HEK293 (cell line): ENCODE measurements around the gene ITGAX.

Experiments
- CTCF ChIA-PET: fragments of 350-600 bp; formaldehyde crosslinking; extraction: SDS; loops from one replicate; lab custom pipeline; 2021; ENCODE audit warnings: antibody characterized with exemption; lab: Yijun Ruan, JAX
- POLR2A ChIA-PET: fragments of 300-600 bp; formaldehyde crosslinking; extraction: SDS; loops from one replicate; lab custom pipeline; 2020; ENCODE audit warnings: antibody characterized with exemption, inconsistent platforms; lab: Yijun Ruan, JAX
- H3K27ac ChIP-seq: fragments of 200-500 bp; sonication (Bioruptor generic); 2 replicates; pipeline ENCODE4 v1.5.1; 2014; ENCODE audit warnings: low read depth, low read length, control low read depth, inconsistent platforms; ENCODE audit errors: extremely low read depth
- H3K36me3 ChIP-seq, 2 experiments: fragments of 200-500 bp in 1 of 2; sonication (Bioruptor generic) in 1 of 2; 1 replicate in 1 of 2; 2 replicates in 1 of 2; pipeline ENCODE4 v1.5.1; 2014 to 2017; ENCODE audit warnings: inconsistent platforms in 2 of 2, low read length in 2 of 2; ENCODE audit not compliant: control insufficient read depth in 2 of 2, insufficient read depth in 1 of 2
- H3K4me1 ChIP-seq: fragments of 200-500 bp; sonication (Bioruptor generic); 2 replicates; pipeline ENCODE4 v1.5.1; 2014; ENCODE audit warnings: mild to moderate bottlenecking, low read length, inconsistent platforms; ENCODE audit not compliant: control insufficient read depth, insufficient read depth
- H3K4me3 ChIP-seq: 2 replicates; pipeline ENCODE4 v1.5.1; 2011; ENCODE audit warnings: low read depth, mild to moderate bottlenecking, control low read depth, low read length, moderate library complexity
- H3K9me3 ChIP-seq: fragments of 200-500 bp; sonication (Bioruptor generic); 2 replicates; pipeline ENCODE4 v1.5.1; 2014; ENCODE audit warnings: low read depth, low read length, inconsistent platforms; ENCODE audit not compliant: control insufficient read depth, insufficient read depth
- EGR2 ChIP-seq: fragments of 450-650 bp; formaldehyde crosslinking; IDR thresholded peaks from 2 replicates; pipeline ENCODE4 v1.5.1; 2016; ENCODE audit warnings: low read depth, missing biosample characterization, missing genetic modification characterization
- GLIS2 ChIP-seq: fragments of 450-650 bp; formaldehyde crosslinking; IDR thresholded peaks from 2 replicates; pipeline ENCODE4 v1.5.1; 2016; ENCODE audit warnings: missing biosample characterization, missing genetic modification characterization
- KLF16 ChIP-seq: fragments of 450-650 bp; formaldehyde crosslinking; IDR thresholded peaks from 2 replicates; pipeline ENCODE4 v1.5.1; 2017; ENCODE audit warnings: missing biosample characterization, missing genetic modification characterization
- ZBTB10 ChIP-seq: fragments of 450-650 bp; formaldehyde crosslinking; IDR thresholded peaks from 2 replicates; pipeline ENCODE4 v1.5.1; 2016; ENCODE audit warnings: missing biosample characterization, missing genetic modification characterization
- ZBTB20 ChIP-seq: fragments of 450-650 bp; formaldehyde crosslinking; IDR thresholded peaks from 2 replicates; pipeline ENCODE4 v1.5.1; 2016; ENCODE audit warnings: missing biosample characterization, missing genetic modification characterization
- ZBTB21 ChIP-seq: fragments of 450-650 bp; formaldehyde crosslinking; IDR thresholded peaks from 2 replicates; pipeline ENCODE4 v1.5.1; 2017; ENCODE audit warnings: missing biosample characterization, missing genetic modification characterization
- ZFHX2 ChIP-seq: fragments of 450-650 bp; formaldehyde crosslinking; conservative IDR thresholded peaks from 2 replicates; pipeline ENCODE4 v1.5.1; 2016; ENCODE audit warnings: missing biosample characterization, missing genetic modification characterization
- ZNF140 ChIP-seq: fragments of 450-650 bp; formaldehyde crosslinking; IDR thresholded peaks from 2 replicates; pipeline ENCODE4 v1.5.1; 2016; ENCODE audit warnings: missing biosample characterization, missing genetic modification characterization
- ZNF157 ChIP-seq: fragments of 450-650 bp; formaldehyde crosslinking; IDR thresholded peaks from 2 replicates; pipeline ENCODE4 v1.5.1; 2016; ENCODE audit warnings: missing biosample characterization, missing genetic modification characterization
- ZNF202 ChIP-seq: fragments of 450-650 bp; formaldehyde crosslinking; IDR thresholded peaks from 2 replicates; pipeline ENCODE4 v1.5.1; 2016; ENCODE audit warnings: missing biosample characterization, missing genetic modification characterization, borderline replicate concordance
- ZNF248 ChIP-seq: fragments of 450-650 bp; formaldehyde crosslinking; IDR thresholded peaks from 2 replicates; pipeline ENCODE4 v1.5.1; 2017; ENCODE audit warnings: missing biosample characterization, missing genetic modification characterization
- ZNF324 ChIP-seq: fragments of 450-650 bp; formaldehyde crosslinking; IDR thresholded peaks from 2 replicates; pipeline ENCODE4 v1.5.1; 2016; ENCODE audit warnings: missing biosample characterization, missing genetic modification characterization
- ZNF514 ChIP-seq: fragments of 450-650 bp; formaldehyde crosslinking; IDR thresholded peaks from 2 replicates; pipeline ENCODE4 v1.5.1; 2016; ENCODE audit warnings: missing biosample characterization, missing genetic modification characterization
- ZNF518A ChIP-seq: fragments of 450-650 bp; formaldehyde crosslinking; conservative IDR thresholded peaks from 2 replicates; pipeline ENCODE4 v1.5.1; 2016; ENCODE audit warnings: low read depth, missing biosample characterization, missing genetic modification characterization
- ZSCAN23 ChIP-seq: fragments of 450-650 bp; formaldehyde crosslinking; IDR thresholded peaks from 2 replicates; pipeline ENCODE4 v1.5.1; 2016; ENCODE audit warnings: missing biosample characterization, missing genetic modification characterization
- TF ChIP-seq, protein P1 (sequence below): fragments of 450-650 bp; formaldehyde crosslinking; IDR thresholded peaks from 2 replicates; pipeline ENCODE4 v1.5.1; 2016; ENCODE audit warnings: missing biosample characterization, missing genetic modification characterization

Gene ITGAX

GRCh38 chr16:31403590-31404352 is 48.8 kb downstream of the ITGAX start:
- POLR2A ChIA-PET: no interaction called here
- H3K9me3 ChIP-seq: no peaks in the 10 kb centered on the region
- TF ChIP-seq EGR2 (peak; percentile 62), ZBTB21 (tag by site-specific recombination) (no peak), ZFHX2 (peak; percentile 29; the same call in 1 of the 2 replicates), ZSCAN23 (no peak), ZNF202 (no peak), ZNF324 (tag by site-specific recombination) (no peak), KLF16 (tag by site-specific recombination) (no peak), ZNF518A (tag by site-specific recombination) (no peak), ZNF248 (tag by site-specific recombination) (no peak), ZBTB10 (tag by site-specific recombination) (no peak), ZNF514 (tag by site-specific recombination) (no peak), ZNF157 (no peak), GLIS2 (tag by site-specific recombination) (peak; percentile 15; the same call in 1 of the 2 replicates), ZNF140 (tag by site-specific recombination) (no peak), ZBTB20 (tag by site-specific recombination) (peak; percentile 14; the same call in 1 of the 2 replicates)
- TF ChIP-seq, protein P1, sequence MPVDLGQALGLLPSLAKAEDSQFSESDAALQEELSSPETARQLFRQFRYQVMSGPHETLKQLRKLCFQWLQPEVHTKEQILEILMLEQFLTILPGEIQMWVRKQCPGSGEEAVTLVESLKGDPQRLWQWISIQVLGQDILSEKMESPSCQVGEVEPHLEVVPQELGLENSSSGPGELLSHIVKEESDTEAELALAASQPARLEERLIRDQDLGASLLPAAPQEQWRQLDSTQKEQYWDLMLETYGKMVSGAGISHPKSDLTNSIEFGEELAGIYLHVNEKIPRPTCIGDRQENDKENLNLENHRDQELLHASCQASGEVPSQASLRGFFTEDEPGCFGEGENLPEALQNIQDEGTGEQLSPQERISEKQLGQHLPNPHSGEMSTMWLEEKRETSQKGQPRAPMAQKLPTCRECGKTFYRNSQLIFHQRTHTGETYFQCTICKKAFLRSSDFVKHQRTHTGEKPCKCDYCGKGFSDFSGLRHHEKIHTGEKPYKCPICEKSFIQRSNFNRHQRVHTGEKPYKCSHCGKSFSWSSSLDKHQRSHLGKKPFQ (tag by site-specific recombination): no peak
- TF ChIP-seq, all 188 proteins: peak for 4
- H3K36me3 ChIP-seq: peaks cover 0 to 33% of the 10 kb centered on the region in 2 experiments; a peak in 1 of 3 replicates
- H3K4me1 ChIP-seq: no peaks in the 10 kb centered on the region
- CTCF ChIA-PET: interaction anchor here (0.6 to 0.7 kb wide), 4 partner anchors 37 to 261 kb away, joined by 3 read pairs; no protein-coding TSS in a partner anchor
- peak overlapping the region; percentile 6 for H3K4me3 ChIP-seq
- no peak overlapping the region; the same call in 1 of the 2 replicates for H3K27ac ChIP-seq
